Activated naive CD8-positive, alpha-beta T cell treated with anti-CD3 and anti-CD28 coated beads for 36 hours (primary cell): ENCODE results near the gene APOL1. TPM values are rescaled to one million over a fixed set of nuclear protein-coding genes. Genes with fewer than 3 reads are reported as not detected.
A peak's percentile ranks its signal among the peaks of the same experiment; 100 is the strongest.
"Not testable (repeated sequence)": the region's sequence is repeated elsewhere in the genome, so short reads cannot be mapped to it uniquely, and the experiment has no call there.

Experiments used
- DNase-seq: peaks from one replicate; pipeline ENCODE4 v3.0.0; 2021
- H3K27ac Mint-ChIP-seq: one replicate; pipeline ENCODE4 v1.8.0; 2022; ENCODE audit warnings: mild to moderate bottlenecking, moderate library complexity, mixed read lengths
- H3K27me3 Mint-ChIP-seq: one replicate; pipeline ENCODE4 v1.8.0; 2022; ENCODE audit warnings: mild to moderate bottlenecking, mixed read lengths
- H3K36me3 Mint-ChIP-seq: one replicate; pipeline ENCODE4 v1.8.0; 2021; ENCODE audit warnings: mild to moderate bottlenecking, mixed read lengths
- H3K4me1 Mint-ChIP-seq: one replicate; pipeline ENCODE4 v1.8.0; 2021; ENCODE audit warnings: mixed read lengths
- H3K4me3 Mint-ChIP-seq: one replicate; pipeline ENCODE4 v1.8.0; 2022; ENCODE audit warnings: mild to moderate bottlenecking, moderate library complexity, mixed read lengths
- H3K9me3 Mint-ChIP-seq: one replicate; pipeline ENCODE4 v1.8.0; 2022; ENCODE audit warnings: mixed read lengths
- total RNA-seq, 2 experiments: library from RNA; stranded (reverse); gene quantifications; one replicate each; pipeline ENCODE4 v1.2.3, GENCODE V29; 2021

APOL1 gene
- total RNA-seq, 2 experiments from 2014 or later, result 17.6 to 19.3 TPM

- Mint-ChIP-seq H3K4me3 (no peak overlapping the region), H3K36me3 (no peaks in the 10 kb centered on the region), H3K4me1 (peaks cover 7% of the 10 kb centered on the region), H3K9me3 (no peaks in the 10 kb centered on the region), H3K27ac (no peak overlapping the region), H3K27me3 (peaks cover 9% of the 10 kb centered on the region)
- no peak for DNase-seq
Measured at GRCh38 chr22:36218648-36219193, 34.2 kb upstream of the APOL1 start.

- Mint-ChIP-seq H3K36me3 (no peaks in the 10 kb centered on the region), H3K9me3 (no peaks in the 10 kb centered on the region), H3K4me3 (no peak overlapping the region)
Measured at GRCh38 chr22:36220451-36220921, 32.4 kb upstream of the APOL1 start.

GRCh38 chr22:36221799-36222751, 30.9 kb upstream of the APOL1 start:
- DNase-seq, result peak; percentile 35
- Mint-ChIP-seq H3K4me3 (no peak overlapping the region), H3K27me3 (no peaks in the 10 kb centered on the region), H3K36me3 (peaks cover 8% of the 10 kb centered on the region), H3K9me3 (no peaks in the 10 kb centered on the region), H3K27ac (no peak overlapping the region), H3K4me1 (peaks cover 7% of the 10 kb centered on the region)

More at GRCh38 chr22:36220451-36220921, 32.4 kb upstream of the APOL1 start:
- no peak for DNase-seq
- Mint-ChIP-seq H3K27ac (no peak overlapping the region), H3K27me3 (peaks cover 7% of the 10 kb centered on the region), H3K4me1 (peaks cover 7% of the 10 kb centered on the region)

- H3K4me3 Mint-ChIP-seq, result no peak overlapping the region
- no peaks in the 10 kb centered on the region for H3K9me3 Mint-ChIP-seq
- no peak for DNase-seq
- H3K27ac Mint-ChIP-seq, result no peak overlapping the region
- H3K27me3 Mint-ChIP-seq, result no peaks in the 10 kb centered on the region
- H3K36me3 Mint-ChIP-seq, result peaks cover 14% of the 10 kb centered on the region
- peaks cover 7% of the 10 kb centered on the region for H3K4me1 Mint-ChIP-seq
Measured at GRCh38 chr22:36222887-36223450, 30.0 kb upstream of the APOL1 start.

- H3K27me3 Mint-ChIP-seq, result no peaks in the 10 kb centered on the region
- H3K27ac Mint-ChIP-seq, result no peak overlapping the region
- peaks cover 18% of the 10 kb centered on the region for H3K36me3 Mint-ChIP-seq
- no peak for DNase-seq
- no peaks in the 10 kb centered on the region for H3K9me3 Mint-ChIP-seq
- no peak overlapping the region for H3K4me3 Mint-ChIP-seq
- peaks cover 7% of the 10 kb centered on the region for H3K4me1 Mint-ChIP-seq
Measured at GRCh38 chr22:36223504-36223903, 29.4 kb upstream of the APOL1 start.

GRCh38 chr22:36224245-36224644, 28.7 kb upstream of the APOL1 start:
- Mint-ChIP-seq H3K27ac (no peak overlapping the region), H3K4me1 (peaks cover 7% of the 10 kb centered on the region), H3K9me3 (no peaks in the 10 kb centered on the region), H3K4me3 (no peak overlapping the region), H3K27me3 (no peaks in the 10 kb centered on the region), H3K36me3 (peaks cover 18% of the 10 kb centered on the region)
- no peak for DNase-seq

GRCh38 chr22:36225333-36225922, 27.5 kb upstream of the APOL1 start:
- DNase-seq, result no peak
- H3K4me1 Mint-ChIP-seq, result peaks cover 7% of the 10 kb centered on the region
- peaks cover 20% of the 10 kb centered on the region for H3K36me3 Mint-ChIP-seq
- no peak overlapping the region for H3K4me3 Mint-ChIP-seq
- no peaks in the 10 kb centered on the region for H3K27me3 Mint-ChIP-seq
- H3K27ac Mint-ChIP-seq, result no peak overlapping the region
- H3K9me3 Mint-ChIP-seq, result no peaks in the 10 kb centered on the region

GRCh38 chr22:36226189-36226588, 26.7 kb upstream of the APOL1 start:
- H3K9me3 Mint-ChIP-seq, result no peaks in the 10 kb centered on the region
- peaks cover 7% of the 10 kb centered on the region for H3K4me1 Mint-ChIP-seq
- H3K4me3 Mint-ChIP-seq, result no peak overlapping the region
- DNase-seq, result no peak
- no peak overlapping the region for H3K27ac Mint-ChIP-seq
- H3K36me3 Mint-ChIP-seq, result peaks cover 20% of the 10 kb centered on the region
- no peaks in the 10 kb centered on the region for H3K27me3 Mint-ChIP-seq

GRCh38 chr22:36227396-36227795, 25.5 kb upstream of the APOL1 start:
- Mint-ChIP-seq H3K4me1 (peaks cover 4% of the 10 kb centered on the region), H3K27ac (no peak overlapping the region)

GRCh38 chr22:36227806-36228205, 25.1 kb upstream of the APOL1 start:
- H3K36me3 Mint-ChIP-seq, result peaks cover 24% of the 10 kb centered on the region
- no peaks in the 10 kb centered on the region for H3K9me3 Mint-ChIP-seq
- H3K27ac Mint-ChIP-seq, result no peak overlapping the region
- H3K4me1 Mint-ChIP-seq, result peaks cover 4% of the 10 kb centered on the region
- DNase-seq, result no peak
- H3K4me3 Mint-ChIP-seq, result no peak overlapping the region
- no peaks in the 10 kb centered on the region for H3K27me3 Mint-ChIP-seq

More at GRCh38 chr22:36227396-36227795, 25.5 kb upstream of the APOL1 start:
- peaks cover 24% of the 10 kb centered on the region for H3K36me3 Mint-ChIP-seq
- H3K9me3 Mint-ChIP-seq, result no peaks in the 10 kb centered on the region
- peak; percentile 19 for DNase-seq
- no peak overlapping the region for H3K4me3 Mint-ChIP-seq
- no peaks in the 10 kb centered on the region for H3K27me3 Mint-ChIP-seq

GRCh38 chr22:36228369-36228768, 24.6 kb upstream of the APOL1 start:
- not testable (repeated sequence) for H3K27me3 Mint-ChIP-seq, H3K4me3 Mint-ChIP-seq, H3K9me3 Mint-ChIP-seq, H3K27ac Mint-ChIP-seq, H3K4me1 Mint-ChIP-seq, DNase-seq
- peaks cover 24% of the 10 kb centered on the region for H3K36me3 Mint-ChIP-seq

- DNase-seq, result no peak
- Mint-ChIP-seq H3K27ac (no peak overlapping the region), H3K4me1 (peaks cover 9% of the 10 kb centered on the region), H3K27me3 (no peaks in the 10 kb centered on the region), H3K9me3 (no peaks in the 10 kb centered on the region), H3K36me3 (peaks cover 26% of the 10 kb centered on the region), H3K4me3 (no peak overlapping the region)
Measured at GRCh38 chr22:36228944-36229343, 24.0 kb upstream of the APOL1 start.

- H3K27me3 Mint-ChIP-seq, DNase-seq, H3K27ac Mint-ChIP-seq, H3K4me3 Mint-ChIP-seq, H3K9me3 Mint-ChIP-seq: not testable (repeated sequence)
- H3K36me3 Mint-ChIP-seq, result peaks cover 32% of the 10 kb centered on the region
- H3K4me1 Mint-ChIP-seq, result peaks cover 16% of the 10 kb centered on the region
Measured at GRCh38 chr22:36229649-36230048, 23.3 kb upstream of the APOL1 start.

- H3K4me1 Mint-ChIP-seq, result peaks cover 30% of the 10 kb centered on the region
- H3K27ac Mint-ChIP-seq, result not testable (repeated sequence)
- peaks cover 43% of the 10 kb centered on the region for H3K36me3 Mint-ChIP-seq
Measured at GRCh38 chr22:36231051-36231450, 21.9 kb upstream of the APOL1 start.

More at GRCh38 chr22:36231051-36231450, 21.9 kb upstream of the APOL1 start:
- H3K9me3 Mint-ChIP-seq, H3K27me3 Mint-ChIP-seq, DNase-seq, H3K4me3 Mint-ChIP-seq: not testable (repeated sequence)
